GM21528 (cell line): Measurements from ENCODE around the gene SPTLC1.
"Not testable (repeated sequence)": the region's sequence is repeated elsewhere in the genome, so short reads cannot be mapped to it uniquely, and the experiment has no call there.

Experiments used
- ATAC-seq: cut with Tn5 transposase; IDR thresholded peaks from one replicate; pipeline ENCODE4 v1.9.1; 2021; ENCODE audit warnings: mild to moderate bottlenecking, moderate library complexity; ENCODE audit not compliant: unreplicated experiment, low FRiP score

The SPTLC1 gene

GRCh38 chr9:92036411-92036746 lies 78.8 kb downstream of the SPTLC1 start:
- no peak for ATAC-seq

GRCh38 chr9:92035687-92036410 lies 79.4 kb downstream of the SPTLC1 start:
- no peak for ATAC-seq

GRCh38 chr9:92035146-92035545 lies 80.1 kb downstream of the SPTLC1 start:
- no peak for ATAC-seq

- ATAC-seq, result no peak
Measured at GRCh38 chr9:92033991-92034390, 81.2 kb downstream of the SPTLC1 start.

- no peak for ATAC-seq
Measured at GRCh38 chr9:92033307-92033706, 81.9 kb downstream of the SPTLC1 start.

DNA sequence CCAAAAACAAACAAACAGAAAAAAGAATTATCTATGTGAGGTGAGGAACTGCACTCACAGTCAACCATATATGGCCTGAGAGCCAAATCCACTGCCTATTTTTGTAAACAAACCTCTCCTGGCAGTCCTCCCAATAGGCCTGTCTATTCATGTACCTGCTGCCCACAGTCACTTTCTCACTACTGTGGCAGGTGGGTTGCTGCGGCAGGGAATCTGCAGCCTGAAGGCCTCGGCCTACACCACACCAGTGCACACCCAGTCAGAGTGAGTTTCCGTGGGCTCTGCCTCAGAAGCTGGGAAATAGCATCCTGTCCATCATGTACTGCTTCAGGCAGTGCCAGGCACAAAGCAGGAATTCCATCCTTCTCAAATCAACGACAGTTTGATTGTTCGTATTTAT lies 82.3 kb downstream of the SPTLC1 start:
- no peak for ATAC-seq

- ATAC-seq, result no peak
Measured at GRCh38 chr9:92030367-92030766, 84.8 kb downstream of the SPTLC1 start.

DNA sequence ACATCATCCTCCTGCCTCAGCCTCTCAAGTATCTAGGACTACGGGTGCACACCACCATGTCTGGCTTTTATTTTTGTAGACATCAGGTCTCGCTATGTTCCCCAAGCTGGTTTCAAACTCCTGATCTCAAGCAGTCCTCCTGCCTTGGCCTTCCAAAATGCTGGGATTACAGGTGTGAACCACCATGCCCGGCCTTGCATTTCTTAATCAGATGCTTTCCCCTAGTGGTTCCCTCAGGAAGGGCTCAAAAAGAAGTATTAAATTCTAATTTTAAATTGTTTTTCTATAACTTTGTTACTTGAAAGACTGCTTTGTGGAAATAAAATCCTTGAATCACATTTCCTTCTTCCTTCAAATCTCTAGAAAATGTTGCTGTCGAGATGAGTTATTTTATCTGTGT lies 85.7 kb downstream of the SPTLC1 start:
- no peak for ATAC-seq

- no peak for ATAC-seq
Measured at GRCh38 chr9:92026206-92027002, 88.8 kb downstream of the SPTLC1 start.

DNA sequence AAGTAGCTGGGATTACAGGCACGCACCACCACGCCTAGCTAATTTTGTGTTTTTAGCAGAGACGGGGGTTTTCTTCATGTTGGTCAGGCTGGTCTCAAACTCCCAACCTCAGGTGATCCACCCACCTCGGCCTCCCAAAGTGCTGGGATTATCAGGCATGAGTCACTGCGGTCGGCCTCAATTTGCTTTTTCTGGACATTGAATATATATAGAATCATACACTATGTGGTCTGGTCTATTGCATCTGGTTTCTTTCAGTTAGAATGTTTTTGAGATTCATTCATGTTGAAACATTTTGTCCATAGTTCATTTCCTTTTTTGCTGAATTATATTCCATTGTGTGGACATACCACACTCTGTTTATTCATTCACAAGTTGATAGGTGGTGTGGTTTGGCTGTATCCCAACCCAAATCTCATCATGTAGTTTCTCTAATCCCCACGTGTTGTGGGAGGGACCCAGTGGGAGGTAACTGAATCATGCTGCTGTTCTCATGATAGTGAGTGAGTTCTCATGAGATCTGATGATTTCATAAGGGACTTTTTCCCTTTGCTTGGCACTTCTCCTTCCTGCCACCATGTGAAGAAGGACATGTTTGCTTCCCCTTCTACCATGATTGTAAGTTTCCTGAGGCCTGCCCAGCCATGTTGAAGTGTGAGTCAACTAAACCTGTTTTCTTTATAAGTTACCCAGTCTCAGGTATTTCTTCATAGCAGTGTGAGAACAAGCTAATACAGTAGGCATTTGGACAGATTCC lies 93.2 kb downstream of the SPTLC1 start:
- ATAC-seq, result not testable (repeated sequence)

- no peak for ATAC-seq
Measured at GRCh38 chr9:92019658-92020057, 95.6 kb downstream of the SPTLC1 start.

- no peak for ATAC-seq
Measured at GRCh38 chr9:92010705-92011536, 104.3 kb downstream of the SPTLC1 start.

DNA sequence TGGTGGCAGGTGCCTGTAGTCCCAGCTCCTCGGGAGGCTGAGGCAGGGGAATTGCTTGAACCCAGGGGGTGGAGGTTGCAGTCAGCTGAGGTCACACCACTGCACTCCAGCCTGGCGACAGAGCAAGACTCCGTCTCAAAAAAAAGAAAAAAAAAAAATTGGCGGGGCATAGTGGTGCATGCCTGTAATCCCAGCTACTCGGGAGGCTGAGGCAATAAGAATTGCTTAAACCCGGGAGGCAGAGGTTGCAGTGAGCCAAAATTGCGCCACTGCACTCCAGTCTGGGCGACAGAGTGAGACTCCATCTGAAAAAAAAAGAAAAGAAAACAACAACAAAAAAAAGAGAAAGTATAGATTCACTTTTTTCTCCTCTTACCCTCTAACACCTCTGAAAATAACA lies 105.0 kb downstream of the SPTLC1 start:
- ATAC-seq, result not testable (repeated sequence)

- no peak for ATAC-seq
Measured at GRCh38 chr9:92008041-92008440, 107.2 kb downstream of the SPTLC1 start.

GRCh38 chr9:92004045-92004392 lies 111.2 kb downstream of the SPTLC1 start:
- no peak for ATAC-seq

DNA sequence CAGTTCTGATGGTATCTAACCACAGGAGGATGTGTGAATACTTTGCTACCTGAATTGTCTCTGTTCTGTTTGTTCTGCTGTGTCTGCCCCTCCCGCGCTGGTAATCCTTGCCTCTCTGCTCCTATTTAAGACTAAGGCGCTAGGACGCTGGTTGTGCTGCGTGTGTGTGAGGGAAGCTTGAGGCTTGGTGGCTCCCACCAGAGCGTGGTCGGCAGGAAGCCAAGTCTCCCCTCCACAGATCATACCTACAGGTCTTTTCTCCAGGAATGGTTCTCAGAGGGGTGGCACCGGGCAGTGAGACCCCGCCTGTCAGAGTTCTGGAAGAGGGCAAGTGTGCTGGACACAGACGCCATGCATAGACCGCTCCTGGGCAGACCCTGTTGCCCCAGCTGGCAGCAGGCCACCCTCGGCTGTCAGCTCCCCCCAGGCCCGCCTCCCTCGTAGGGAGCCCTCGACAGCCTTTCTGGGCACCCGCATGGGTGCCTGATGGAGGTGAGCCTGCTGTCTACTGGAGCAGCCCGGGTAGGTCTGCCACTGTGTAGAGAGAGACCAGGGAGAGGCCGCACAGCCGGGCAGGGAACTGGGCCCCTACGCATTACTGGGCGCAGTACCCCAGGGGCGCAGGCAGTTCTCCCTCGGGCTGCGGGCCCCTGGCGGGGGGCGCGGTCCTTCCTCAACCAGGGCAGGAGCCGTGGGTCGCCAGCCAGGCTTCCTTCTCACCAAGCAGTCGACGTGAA lies 111.7 kb downstream of the SPTLC1 start:
- no peak for ATAC-seq

DNA sequence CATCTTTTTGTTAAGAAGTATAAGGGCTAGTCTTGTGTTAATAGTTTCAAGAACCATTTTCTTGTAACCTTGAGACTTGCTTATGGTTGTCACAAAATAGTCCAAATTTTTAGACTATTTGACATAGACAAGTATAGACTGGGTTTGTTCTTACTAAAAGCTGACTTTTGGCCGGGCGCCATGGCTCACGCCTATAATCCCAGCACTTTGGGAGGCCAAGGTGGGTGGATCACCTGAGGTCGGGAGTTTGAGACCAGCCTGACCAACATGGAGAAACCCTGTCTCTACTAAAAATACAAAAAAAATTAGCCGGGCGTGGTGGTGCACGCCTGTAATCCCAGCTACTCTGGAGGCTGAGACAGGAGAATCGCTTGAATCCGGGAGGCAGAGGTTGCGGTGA lies 113.3 kb downstream of the SPTLC1 start:
- not testable (repeated sequence) for ATAC-seq

GRCh38 chr9:92001244-92001643 lies 114.0 kb downstream of the SPTLC1 start:
- no peak for ATAC-seq

DNA sequence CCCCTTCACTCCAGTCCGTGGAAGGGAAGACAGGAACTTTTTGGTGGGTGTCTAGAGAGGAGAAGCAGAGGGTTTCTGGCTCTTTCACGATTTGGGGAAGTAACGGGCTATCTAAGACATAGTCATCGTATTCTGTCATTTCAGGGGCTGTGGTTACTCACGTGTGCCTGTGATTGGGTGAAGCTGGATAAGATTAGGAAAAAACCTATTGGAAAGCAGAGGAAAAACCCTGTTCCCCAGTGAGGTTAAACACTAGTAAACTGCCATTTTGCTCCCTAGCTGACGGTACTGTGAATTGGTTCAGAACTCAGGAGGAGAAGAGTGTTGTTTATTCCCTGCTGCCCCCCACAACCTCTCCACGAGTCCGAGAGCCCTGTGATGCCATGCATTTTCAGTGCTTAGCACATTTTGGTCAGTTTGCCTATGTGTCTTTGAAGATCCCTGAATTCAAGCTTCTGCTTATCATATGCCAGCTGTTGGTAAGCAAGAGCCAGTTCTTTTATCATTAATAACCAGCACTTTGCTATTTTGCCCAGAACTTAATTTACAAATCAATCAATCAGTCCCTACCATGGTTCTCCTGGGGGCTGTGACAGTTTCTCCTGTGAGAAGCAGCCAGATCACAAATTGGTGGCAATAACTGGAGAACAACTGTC lies 120.1 kb downstream of the SPTLC1 start:
- ATAC-seq, result no peak
